8988T (cell line): ENCODE measurements around the gene LONP1.

ENCODE experiments used
- DNase-seq: peaks from one replicate; pipeline ENCODE4 v3.0.0; 2011

The LONP1 gene

DNA sequence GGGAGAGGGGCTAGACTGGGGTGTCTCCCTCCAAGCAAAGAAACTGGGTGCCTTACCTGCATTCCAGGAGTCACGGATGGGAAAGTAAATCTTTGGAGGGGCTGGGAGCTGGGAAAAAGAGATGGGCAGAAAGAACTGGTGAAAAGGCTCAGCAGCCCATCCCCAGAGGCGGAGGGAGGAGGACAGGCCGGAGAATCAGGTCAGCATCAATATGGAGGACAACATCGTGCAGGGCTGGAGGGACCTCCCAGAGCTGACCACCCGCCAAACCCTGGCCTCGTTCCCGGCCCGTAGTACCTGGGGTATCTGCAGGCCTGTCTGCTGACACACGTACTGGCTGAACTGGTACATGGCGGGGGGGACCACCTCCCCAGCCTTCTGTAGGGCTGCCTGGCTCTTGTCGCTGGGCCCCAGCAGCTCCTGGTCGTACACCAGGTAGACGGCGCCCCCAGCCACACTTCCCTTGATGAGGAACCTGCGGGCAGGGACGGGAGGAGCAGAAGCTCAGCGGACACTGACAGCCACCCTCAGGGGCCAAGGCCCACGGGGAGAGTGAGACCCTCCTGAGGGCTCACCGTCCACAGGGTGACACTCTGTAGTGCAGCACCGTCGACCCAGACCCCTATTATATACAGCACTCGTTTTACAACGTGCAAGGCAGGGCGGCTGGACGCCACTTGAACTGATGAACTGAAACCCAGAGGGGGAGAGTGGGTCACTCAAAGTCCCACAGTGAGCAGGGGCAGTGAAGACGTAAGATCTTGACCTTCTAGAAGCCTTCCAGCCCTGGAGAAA, 40.5 kb downstream of the LONP1 start:
- no peak for DNase-seq

DNA sequence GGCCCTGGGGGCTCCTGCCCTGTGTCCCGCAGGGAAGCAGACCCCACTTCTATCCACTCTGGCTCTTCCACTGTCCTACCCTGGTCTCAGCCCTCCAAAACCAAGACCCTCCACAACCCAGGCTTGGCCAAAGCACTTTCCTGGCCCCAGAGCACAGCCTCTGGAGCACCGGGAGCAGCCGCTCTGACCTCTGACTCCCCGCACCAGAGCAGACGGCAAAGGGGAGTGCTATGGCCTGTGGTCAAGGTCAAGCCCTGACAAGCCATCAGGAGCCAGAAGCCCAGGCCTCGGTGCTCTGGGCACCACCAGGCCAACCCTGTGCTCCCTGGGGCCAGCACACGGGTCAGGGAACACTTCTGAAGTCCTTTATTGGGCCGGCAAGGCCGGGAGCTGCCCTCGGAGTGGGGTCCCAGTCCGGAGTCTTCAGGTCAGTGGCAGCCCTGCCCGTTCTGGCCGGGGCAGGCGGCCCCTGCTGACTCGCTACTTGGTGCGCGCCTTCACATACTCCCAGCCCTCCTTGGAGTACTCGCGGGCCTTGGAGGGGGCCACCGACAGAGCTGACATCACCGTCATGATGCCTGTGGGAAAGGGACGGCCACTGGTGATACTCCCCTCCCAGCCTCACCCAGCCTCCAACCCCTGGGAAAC, 41.8 kb downstream of the LONP1 start:
- no peak for DNase-seq

DNA sequence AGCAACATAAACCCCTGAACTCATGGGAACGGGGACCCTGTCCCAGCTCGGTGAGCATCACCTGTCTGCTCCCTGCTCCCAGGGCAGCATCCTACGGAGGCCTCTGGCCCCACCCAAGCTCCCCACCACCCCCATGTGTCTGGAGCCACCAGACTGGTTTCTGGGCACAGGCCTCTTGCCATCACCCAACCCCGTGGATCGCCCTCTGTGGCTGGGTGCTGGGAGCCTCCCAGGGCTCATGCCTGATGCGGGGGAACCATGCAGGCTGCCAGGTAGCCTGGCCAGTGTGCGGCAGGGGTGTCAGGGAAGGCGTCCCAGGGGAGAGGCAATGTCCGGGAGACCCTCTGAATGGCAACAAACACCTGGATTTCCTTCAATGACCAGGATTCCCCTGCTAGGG, 42.4 kb downstream of the LONP1 start:
- DNase-seq: no peak

DNA sequence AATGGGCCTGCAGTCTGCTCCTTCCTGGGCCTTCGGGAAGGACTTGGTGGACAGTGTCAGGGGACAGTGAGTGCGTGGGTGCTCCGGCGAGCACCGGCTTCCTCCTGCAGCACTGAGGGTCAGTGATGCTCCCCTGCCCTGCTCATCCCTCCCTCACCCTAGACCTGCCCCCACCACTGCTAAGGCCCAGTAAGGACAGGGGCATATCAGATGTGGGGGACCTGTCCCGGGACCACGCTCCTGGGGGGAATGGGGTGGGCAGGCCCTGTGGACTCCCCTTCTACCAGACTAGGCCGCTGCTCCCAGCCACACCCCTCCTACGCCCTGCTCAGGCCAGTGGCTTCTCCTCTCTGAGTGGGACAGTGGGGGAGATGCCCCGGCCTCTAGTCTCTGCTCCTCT, 42.8 kb downstream of the LONP1 start:
- no peak for DNase-seq

DNA sequence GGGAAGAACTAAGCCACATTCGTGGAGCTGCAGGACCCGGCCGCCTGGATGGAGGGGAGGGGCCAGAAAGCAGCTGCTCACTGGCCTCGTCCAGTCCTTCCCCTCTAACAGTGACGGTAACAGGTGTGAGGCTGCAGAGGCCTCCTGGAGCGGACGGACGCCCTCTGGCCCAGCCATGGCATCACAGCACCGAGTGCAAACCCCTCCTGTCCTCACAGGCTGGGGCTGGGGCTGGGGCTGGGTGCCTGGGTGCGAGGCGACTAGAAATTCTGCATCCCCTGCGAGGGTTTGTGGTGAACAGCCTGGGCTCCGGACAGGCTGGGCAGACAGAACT, 43.2 kb downstream of the LONP1 start:
- DNase-seq: no peak

DNA sequence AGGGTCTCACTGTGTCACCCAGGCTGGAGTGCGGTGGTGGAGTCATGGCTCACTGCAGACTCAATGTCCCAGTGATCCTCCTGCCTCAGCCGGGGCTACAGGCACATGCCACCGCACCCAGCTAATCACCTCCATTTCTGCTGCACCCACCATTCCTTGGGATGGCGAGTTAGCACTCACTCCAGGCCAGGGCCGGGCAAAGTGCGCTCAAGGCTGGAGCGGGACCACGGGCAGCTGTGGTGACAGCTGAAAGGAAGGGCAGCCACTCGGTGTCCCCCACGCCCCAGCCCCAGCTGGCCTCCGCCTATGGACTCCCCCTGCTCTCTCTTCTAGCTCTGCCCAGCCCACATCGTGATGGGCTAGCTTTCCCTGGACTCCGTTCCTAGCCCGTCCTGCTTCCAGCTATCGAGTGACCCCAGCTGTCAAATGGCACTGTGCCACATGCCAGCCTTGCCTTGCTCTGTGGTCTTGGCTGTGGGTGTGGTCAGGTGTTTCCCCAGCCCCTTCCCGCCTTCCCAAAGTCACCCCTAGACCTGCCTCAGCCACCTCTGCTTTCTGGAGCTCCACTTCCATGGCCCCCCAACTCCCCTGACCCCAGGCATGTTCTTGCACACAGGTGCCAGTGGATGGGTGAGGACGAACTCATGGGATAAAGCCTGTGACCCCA, 43.7 kb downstream of the LONP1 start:
- DNase-seq: no peak

DNA sequence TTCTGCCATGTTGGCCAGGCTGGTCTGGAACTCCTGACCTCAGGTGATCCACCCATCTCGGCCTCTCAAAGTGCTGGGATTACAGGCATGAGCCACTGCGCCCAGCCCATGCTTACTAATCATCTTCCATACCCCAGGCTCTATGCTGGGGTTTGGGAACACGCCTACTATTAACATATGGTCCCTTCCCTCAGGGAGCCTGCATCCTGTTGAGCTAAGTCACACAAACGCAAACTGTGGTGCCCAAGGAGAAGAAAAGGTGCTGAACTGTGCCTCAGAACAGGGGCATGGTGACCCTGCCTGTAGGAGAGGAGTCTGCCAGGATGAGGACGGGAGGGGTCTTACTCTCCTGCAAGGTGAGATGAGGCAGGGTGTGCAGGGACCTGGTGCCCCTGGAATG, 45.2 kb downstream of the LONP1 start:
- DNase-seq: no peak

DNA sequence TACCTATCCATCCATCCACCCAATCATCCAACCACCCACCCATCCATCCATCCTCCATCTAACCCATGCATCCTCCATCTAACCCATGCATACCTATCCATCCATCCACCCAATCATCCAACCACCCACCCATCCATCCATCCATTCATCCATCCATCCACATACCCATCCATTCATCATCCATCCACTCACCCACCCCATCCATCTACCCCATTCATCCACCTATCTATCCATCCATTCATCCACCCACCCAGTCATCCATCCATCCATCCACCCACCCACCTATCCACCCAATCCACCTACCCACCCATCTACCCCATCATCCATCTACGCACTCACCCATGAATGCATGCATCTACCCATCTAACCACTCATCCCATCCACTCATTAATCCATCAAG, 46.2 kb downstream of the LONP1 start:
- DNase-seq: no peak

DNA sequence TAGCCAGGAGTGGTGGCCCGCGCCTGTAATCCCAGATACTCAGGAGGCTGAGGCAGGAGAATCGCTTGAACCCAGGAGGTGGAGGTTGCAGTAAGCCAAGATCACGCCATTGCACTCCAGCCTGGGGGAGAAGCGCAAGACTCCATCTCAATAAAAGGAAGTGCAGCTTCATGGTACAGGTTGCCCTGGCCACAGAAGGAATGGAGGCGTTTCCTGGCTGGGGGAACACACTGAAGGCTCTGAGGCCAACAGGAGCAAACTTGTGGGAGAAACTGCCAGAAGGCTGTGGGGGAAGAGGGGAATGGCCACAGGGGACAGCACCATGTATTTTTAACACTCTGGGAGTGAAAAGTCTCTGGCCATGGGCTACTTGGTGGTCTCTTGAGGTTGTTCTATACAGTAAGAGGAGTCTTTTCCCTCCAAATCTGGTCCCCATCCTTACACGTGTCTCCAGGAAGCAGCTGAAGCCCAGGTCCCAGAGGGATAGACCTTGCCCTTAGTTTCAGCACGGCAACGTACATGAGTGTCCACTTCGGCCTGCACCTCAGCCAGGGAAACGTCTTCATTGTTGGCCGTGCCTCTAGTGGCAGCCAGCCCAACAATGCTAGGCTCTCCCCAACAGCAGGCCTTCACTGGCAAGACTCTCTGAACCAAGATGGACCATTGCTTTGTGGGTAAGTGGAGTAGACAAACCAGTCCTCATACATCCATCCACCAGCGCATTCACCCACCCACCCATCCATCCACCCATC, 47.1 kb downstream of the LONP1 start:
- DNase-seq: no peak

DNA sequence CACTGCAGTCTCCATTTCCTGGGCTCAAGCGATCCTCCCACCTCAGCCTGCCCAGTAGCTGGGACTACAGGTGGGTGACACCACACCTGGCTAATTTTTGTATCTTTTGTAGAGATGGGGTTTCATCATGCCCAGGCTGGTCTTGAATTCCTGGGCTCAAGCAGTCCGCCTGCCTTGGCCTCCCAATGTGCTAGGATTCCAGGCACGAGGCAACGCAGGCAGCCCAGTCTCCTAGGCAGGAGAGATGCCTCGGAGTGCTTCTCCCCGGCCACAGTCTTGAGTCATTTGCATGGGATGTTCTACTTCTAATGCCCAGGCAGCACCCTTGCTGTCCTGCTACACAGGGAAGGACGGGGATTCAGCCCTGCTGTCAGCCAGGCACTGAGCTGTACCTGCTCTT, 48.3 kb downstream of the LONP1 start:
- no peak for DNase-seq

DNA sequence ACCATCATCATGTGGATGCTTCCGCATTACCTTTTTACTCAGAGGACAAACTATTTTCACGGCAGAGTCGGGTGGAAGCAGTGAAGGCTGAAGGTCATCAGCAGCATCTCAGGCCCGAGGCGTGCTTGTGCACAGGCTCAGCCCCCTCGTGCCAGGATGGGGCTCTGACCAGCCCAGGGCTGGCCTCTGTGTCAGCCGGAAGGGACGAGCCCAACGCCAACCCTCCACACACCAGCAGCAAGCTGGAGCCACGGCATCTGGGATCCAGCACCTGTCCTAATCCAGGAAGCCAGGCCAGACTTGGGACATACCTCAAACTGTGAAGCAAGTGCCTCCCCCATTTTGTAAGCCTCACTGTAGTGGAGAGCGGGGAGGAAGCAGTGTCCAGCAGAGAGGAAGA, 50.7 kb downstream of the LONP1 start:
- DNase-seq: no peak

DNA sequence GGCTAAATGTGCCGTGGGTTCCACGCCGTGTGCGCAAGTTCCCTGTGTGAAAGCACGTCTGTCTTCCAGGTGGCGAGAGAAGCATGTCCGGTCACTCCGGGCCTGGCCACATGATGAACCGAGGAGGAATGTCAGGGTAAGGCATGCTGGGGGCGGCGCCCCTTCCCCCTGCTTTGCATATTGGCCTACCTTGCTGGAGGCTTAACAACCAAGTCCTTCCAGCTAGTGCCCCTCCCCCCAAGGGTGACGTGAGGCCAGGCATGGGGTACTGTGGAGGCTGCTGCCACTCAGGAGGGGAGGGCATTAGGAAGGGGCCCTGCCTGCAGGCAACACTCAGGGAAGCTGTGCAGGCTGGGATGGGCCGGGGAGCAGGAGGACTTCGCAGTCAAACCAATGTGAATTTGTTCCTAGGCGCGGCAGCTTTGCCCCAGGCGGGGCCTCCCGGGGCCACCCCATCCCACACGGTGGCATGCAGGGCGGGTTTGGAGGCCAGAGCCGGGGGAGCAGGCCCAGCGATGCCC, 52.1 kb downstream of the LONP1 start:
- no peak for DNase-seq

DNA sequence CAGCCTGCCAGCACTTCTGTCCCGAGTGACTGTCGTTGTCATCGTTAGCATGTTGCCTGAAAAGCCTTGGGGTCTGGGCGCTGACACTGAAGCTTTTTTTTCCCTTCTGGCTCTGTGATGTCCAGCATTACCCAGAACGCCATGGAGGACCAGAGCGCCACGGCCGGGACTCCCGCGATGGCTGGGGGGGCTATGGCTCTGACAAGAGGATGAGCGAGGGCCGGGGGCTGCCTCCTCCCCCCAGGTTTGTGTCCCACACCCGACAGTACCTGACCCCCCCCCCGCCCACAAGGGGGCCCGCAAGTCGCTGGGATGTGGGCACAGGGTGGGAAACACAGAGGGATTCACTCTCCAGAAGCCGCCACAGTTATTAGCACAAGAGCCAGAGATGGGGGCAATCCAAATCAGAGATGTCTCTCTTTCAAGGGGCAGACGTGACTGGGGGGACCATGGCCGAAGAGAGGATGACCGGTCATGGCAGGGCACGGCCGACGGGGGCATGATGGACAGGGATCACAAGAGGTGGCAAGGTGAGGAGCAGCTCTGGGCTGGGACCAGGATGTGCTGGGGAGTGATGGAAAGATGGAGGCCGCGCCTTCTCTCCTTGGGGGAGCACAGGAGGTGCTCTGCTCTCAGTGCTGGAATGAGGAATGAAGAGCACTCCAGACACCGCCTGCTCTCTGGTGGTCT, 52.9 kb downstream of the LONP1 start:
- DNase-seq: no peak

DNA sequence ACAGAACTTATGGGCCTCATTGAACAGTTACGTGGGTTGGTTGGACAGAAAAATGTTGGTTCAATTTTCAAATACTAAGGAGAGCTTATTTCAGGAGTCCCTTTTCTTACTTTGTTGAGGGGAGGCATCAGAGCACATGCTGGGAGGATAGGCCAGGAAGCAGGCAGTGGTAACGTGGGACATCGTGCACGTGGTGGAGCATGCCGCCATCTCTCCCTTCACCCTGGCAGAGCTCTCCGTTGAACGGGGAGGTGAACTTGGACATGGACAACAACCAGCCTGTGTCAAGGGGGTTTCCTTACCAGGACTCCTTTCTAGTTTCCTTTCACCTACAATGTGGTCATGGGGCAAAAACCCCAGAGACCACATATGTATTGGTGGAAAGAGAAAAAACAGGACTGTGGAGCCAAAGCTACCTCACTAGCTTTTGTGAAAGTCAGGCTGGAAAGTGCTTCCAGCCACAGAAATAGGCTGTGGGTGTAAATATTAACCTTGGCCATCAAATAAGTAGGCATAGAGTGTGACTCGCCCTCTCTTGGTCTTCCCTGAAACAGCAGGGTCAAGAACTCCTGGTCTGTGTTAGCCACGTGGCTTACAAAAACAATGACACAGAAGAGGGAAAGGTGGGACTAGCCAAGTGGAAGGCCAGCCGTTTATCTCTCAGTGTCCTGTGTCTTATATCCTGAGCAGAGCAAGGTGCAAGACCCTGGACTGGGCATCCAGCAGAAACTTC, 54.0 kb downstream of the LONP1 start:
- DNase-seq: no peak

DNA sequence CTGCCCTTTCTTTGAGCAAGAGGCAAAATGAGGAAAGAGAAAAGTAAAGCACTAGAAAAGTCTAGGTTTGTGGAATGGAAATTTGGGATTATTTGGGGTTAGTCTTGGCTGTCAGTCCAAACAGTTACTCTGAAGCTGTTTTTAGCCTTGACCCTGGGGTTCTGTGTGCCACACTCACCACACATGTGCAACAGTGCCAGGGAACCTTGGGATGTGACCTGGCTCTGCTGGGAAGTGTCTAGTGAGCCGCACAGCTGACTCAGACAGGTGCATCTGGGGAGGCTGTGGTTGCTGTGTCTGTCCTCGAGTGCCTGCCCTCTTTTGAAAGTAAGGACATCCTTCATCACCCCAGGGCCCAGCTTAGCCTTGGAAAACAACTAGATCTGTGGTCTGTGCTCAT, 55.4 kb downstream of the LONP1 start:
- no peak for DNase-seq

DNA sequence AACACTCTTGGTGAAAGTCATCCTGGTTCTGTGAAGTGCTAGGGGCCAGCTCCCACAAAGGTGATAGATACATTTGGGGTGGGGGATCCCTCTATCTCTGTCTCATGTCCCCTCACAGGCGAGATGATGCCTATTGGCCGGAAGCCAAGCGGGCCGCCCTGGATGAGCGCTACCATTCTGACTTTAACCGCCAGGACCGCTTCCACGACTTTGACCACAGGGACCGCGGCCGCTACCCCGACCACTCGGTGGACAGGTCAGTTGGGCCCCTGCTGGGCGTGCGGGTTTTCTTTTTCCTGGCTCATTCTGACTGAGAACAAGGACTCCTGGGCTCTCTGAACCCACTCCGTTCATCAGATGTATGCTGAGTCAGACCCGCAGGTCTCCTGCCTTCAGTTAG, 56.0 kb downstream of the LONP1 start:
- DNase-seq: no peak

DNA sequence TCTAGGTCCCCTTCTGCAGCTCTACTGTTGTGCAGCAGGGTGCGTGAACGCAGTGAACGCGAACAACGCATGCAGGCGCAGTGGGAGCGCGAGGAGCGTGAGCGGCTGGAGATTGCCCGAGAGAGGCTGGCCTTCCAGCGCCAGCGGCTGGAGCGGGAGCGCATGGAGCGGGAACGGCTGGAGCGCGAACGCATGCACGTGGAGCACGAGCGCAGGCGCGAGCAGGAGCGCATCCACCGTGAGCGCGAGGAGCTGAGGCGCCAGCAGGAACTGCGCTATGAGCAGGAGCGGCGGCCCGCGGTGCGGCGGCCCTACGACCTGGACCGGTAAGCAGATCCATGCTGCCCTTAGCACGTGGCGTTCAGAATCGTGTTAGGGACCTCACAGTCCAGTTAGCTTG, 58.5 kb downstream of the LONP1 start:
- DNase-seq: no peak

DNA sequence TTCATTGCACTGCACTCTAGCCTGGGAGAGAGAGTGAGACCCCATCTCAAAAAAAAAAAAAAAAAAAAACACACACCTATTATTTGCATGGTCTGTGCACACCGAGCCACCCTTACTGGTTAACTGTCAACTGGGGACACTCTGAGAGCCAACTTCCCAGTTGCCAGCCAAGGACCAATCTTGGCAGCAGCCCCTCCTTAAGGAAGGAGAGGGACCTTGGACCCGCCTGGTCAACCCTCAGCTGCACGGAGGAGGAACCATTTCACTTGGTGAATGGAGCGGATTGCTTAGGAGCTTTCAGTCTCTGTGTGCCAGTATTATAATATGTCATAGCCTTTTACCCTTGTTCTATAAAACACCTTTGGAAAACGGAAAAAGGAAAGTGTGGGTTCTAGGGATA, 64.5 kb downstream of the LONP1 start:
- DNase-seq: no peak

DNA sequence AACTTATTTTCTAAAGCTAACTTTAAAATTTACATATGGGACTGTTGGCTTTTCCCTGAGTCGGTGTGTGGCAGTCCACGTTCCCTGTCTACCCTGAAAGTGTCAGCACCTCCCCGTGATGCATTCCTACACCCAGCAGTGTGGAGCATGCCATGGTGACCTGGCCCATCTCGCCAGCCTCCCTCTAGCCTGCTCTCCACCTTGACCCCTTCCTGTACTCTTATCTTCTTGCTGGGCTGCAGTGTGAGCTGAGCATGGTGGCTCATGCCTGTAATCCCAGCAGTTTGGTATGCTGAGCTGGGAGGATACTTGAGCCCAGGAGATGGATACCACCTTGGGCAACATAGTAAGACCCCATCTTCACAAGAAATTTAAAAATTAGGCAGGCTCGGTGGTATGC, 65.0 kb downstream of the LONP1 start:
- no peak for DNase-seq

DNA sequence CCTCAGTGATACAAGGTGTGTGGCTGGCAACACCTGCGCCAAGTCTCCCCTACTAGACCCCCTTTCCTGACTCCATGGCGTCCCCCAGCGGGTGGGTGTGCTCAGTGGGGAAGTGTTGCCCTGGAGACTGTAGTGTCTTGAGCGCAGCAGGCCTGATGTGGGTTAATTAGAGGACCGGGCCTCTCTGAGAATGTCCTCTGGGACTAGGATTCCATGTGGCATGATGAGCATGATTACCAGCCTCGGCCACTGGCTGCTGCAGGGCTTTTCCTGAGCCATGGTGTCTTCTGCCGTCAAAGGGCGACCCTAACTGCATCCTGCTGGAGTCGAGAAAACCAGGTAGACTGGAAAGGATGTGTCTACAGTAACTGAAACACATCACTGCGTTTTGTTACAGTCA, 67.7 kb downstream of the LONP1 start:
- DNase-seq: no peak

DNA sequence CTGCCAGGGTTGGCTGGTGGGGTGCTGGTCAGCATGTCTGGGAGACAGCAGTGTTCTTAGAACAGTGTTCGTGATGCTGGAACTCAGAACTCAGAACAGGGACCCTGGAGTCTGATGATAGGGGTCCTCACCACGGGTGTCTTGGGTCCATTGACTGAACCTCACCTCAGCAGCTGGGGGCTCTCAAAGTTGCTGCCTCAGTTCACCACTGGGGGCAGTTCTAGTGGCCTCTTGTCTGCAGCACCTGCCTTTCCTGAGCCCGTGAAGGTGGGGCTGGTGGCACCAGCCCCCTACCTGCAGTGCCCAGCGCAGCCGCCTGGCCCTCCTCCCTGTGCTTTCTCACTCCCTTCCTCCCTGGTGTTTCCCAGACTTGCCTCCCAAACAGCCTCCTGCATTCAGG, 68.6 kb downstream of the LONP1 start:
- no peak for DNase-seq

DNA sequence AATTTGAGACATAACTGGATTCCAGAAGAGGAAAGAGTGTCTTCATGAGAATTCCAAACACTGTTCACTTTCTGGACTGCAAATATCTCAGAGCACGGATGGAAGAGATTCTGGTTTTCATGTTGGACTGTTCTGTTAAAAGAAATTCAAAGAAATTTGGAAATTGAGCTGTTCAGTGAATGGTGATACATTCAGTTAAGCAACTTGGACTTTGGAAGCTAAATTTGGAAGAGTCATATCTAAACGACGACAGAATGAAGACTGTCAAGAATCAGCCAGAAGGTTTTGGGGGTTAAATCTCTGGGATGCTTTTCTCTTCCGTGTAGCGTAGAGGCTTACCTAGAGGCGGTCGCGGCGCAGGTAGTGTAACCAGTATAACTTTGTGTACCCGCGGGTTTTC, 71.5 kb downstream of the LONP1 start:
- no peak for DNase-seq
